Mucosa of descending colon (tissue), 3 donors: ENCODE data around the gene BAG2. TPM values are rescaled to one million over a fixed set of nuclear protein-coding genes. Genes with fewer than 3 reads are reported as not detected.

Source experiments
- ATAC-seq: fragments of 200-7000 bp; cut with Tn5 transposase; one replicate; pipeline ENCODE4 v1.9.1; 2020; ENCODE audit warnings: mild to moderate bottlenecking, moderate library complexity
- DNase-seq, 3 donors: peaks; one replicate each; pipeline ENCODE4 v3.0.0-alpha.2; 2020
- H3K36me3 ChIP-seq: fragments of 200-600 bp; one replicate; pipeline ENCODE4 v1.8.0; 2021; ENCODE audit warnings: low read depth, mild to moderate bottlenecking
- H3K4me1 ChIP-seq: fragments of 200-600 bp; one replicate; pipeline ENCODE4 v1.8.0; 2021; ENCODE audit warnings: low read depth, mild to moderate bottlenecking
- H3K4me3 ChIP-seq: fragments of 200-600 bp; one replicate; pipeline ENCODE4 v1.8.0; 2021; ENCODE audit warnings: mild to moderate bottlenecking
- H3K9me3 ChIP-seq: fragments of 200-600 bp; one replicate; pipeline ENCODE4 v1.8.0; 2021; ENCODE audit warnings: mild to moderate bottlenecking
- intact Hi-C, 2 donors: fragments of 100-400 bp; cut with DNase I in 1 of 2; cut with micrococcal nuclease in 1 of 2; formaldehyde crosslinking; loops; one replicate each; pipeline versions ENCODE4 v1.11.0 to v1.11.1; 2022; cut with DNase I, micrococcal nuclease
- total RNA-seq, 3 donors: library from RNA; stranded (reverse); fragmentation: NEBNext Ultra II Directional in 2 of 3; extraction: Animal tissue kit (Norgen Biotek cat#: 25700) in 2 of 3; gene quantifications; one replicate each; pipeline versions ENCODE4 v1.2.1 to v1.2.4, GENCODE V29; 2021 to 2023
- TF ChIP-seq, protein P1 (sequence below): fragments of 200-600 bp; IDR thresholded peaks from one replicate; pipeline ENCODE4 v1.8.0; 2022; ENCODE audit warnings: antibody characterized with exemption, mild to moderate bottlenecking
- donor health status: DM: no; HTN: no; CAD: no; lungs with moderate emphysema.
- donor health status: DM: no; HTN: no; CAD: no.
- donor health status: DM: no; HTN: yes; CAD: no.

BAG2 gene
- total RNA-seq, 3 donors from 2014 or later = 0.96 to 43.7 (median 2.3) TPM

DNA sequence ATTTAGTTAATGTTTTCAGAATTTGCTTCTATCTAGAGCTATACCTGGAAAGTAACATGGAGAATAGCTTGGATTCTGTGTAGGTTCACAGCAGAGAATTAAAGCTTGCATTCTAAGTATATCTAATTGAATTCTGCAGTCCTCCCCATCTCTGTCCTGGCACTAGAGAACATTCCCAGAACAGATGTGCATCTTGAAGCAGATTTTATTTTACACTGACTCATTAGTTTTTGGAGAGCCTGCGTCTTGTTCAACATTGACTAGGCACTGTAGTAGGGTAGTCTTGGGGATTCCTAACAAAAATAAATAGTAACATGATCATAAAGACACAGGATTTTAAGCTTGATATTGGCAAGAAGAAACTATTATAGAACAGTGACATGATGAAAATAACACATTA is 36.2 kb upstream of the BAG2 start:
- Histone ChIP-seq H3K4me1 (no peaks in the 10 kb centered on the region), H3K36me3 (no peaks in the 10 kb centered on the region), H3K9me3 (no peaks in the 10 kb centered on the region), H3K4me3 (no peak overlapping the region)
- intact Hi-C loops = no loop called here
- DNase-seq (no peak), ATAC-seq (no peak)
- TF ChIP-seq, protein P1, sequence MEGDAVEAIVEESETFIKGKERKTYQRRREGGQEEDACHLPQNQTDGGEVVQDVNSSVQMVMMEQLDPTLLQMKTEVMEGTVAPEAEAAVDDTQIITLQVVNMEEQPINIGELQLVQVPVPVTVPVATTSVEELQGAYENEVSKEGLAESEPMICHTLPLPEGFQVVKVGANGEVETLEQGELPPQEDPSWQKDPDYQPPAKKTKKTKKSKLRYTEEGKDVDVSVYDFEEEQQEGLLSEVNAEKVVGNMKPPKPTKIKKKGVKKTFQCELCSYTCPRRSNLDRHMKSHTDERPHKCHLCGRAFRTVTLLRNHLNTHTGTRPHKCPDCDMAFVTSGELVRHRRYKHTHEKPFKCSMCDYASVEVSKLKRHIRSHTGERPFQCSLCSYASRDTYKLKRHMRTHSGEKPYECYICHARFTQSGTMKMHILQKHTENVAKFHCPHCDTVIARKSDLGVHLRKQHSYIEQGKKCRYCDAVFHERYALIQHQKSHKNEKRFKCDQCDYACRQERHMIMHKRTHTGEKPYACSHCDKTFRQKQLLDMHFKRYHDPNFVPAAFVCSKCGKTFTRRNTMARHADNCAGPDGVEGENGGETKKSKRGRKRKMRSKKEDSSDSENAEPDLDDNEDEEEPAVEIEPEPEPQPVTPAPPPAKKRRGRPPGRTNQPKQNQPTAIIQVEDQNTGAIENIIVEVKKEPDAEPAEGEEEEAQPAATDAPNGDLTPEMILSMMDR = no peak

GRCh38 chr6:57137350-57137749 is 34.8 kb upstream of the BAG2 start:
- DNase-seq (no peak), ATAC-seq (no peak)
- TF ChIP-seq, protein P1 = no peak
- Histone ChIP-seq H3K9me3 (no peaks in the 10 kb centered on the region), H3K4me3 (no peak overlapping the region), H3K4me1 (no peaks in the 10 kb centered on the region), H3K36me3 (no peaks in the 10 kb centered on the region)
- intact Hi-C loops = no loop called here

- intact Hi-C loops = no loop called here
- DNase-seq = no peak
- Histone ChIP-seq H3K4me1 (no peaks in the 10 kb centered on the region), H3K9me3 (no peaks in the 10 kb centered on the region), H3K36me3 (no peaks in the 10 kb centered on the region), H3K4me3 (no peak overlapping the region)
- no peak for ATAC-seq
- TF ChIP-seq, protein P1 = no peak
These were observed 34.1 kb upstream of the BAG2 start for GRCh38 chr6:57138026-57138425.

DNA sequence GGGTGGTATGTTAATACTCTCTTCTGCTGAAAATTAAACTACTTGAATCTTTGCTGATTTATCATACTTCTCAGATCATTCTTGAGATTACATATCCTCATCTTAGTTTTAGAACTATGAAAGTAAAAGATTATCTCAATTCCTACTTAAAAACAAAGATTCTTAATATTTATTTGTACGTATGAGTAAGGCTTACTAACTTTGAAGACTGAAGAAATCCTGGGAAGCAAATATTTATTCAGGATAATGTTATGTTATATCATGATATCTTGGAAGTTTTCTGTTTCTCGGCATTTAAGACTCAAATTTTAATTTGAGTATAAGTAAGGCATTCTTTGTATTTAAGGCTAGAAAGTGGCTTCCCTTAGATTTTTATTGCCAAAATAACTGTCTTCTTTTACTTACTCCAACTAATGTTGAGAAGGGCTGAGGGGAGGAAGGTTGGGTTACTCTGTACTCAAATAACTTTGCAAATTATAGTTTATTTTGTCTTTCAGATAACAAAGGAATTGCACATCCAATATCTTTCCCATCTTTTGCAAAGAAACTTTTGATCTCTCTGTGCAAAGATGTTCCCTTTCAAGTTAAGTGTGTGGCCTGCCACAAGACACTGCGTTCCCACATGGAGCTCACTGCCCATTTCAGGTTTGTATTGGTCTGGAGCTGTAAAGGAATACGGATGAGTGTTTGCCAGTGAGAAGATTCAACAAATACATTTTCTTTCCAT is 30.5 kb upstream of the BAG2 start:
- Histone ChIP-seq H3K36me3 (no peaks in the 10 kb centered on the region), H3K4me3 (no peak overlapping the region), H3K9me3 (no peaks in the 10 kb centered on the region), H3K4me1 (no peaks in the 10 kb centered on the region)
- TF ChIP-seq, protein P1 = no peak
- ATAC-seq (no peak), DNase-seq (no peak)
- intact Hi-C loops = no loop called here

- Histone ChIP-seq H3K4me3 (no peak overlapping the region), H3K9me3 (no peaks in the 10 kb centered on the region), H3K4me1 (no peaks in the 10 kb centered on the region), H3K36me3 (no peaks in the 10 kb centered on the region)
- intact Hi-C loops = no loop called here
- no peak for ATAC-seq
- TF ChIP-seq, protein P1 = no peak
- no peak for DNase-seq
These were observed 30.0 kb upstream of the BAG2 start for GRCh38 chr6:57142178-57142525.

- H3K9me3 ChIP-seq = no peaks in the 10 kb centered on the region
- H3K4me1 ChIP-seq = no peaks in the 10 kb centered on the region
- H3K4me3 ChIP-seq = no peak overlapping the region
- DNase-seq (no peak), ATAC-seq (no peak)
- intact Hi-C loops = no loop called here
- TF ChIP-seq, protein P1 = no peak
- no peaks in the 10 kb centered on the region for H3K36me3 ChIP-seq
These were observed 28.4 kb upstream of the BAG2 start for GRCh38 chr6:57143690-57144089.
